CD4-positive, CD25-positive, alpha-beta regulatory T cell (primary cell): ENCODE results near the gene ACYP2. TPM values are rescaled to one million over a fixed set of nuclear protein-coding genes. Genes with fewer than 3 reads are reported as not detected.
A peak's percentile ranks its signal among the peaks of the same experiment; 100 is the strongest.

Experiments used
- ATAC-seq, 2 donors: fragments of 150-1000 bp; cut with Tn5 transposase; one replicate each; pipeline ENCODE4 v1.10.0; 2021; ENCODE audit warnings: low read depth in 2 of 2, moderate number of reproducible peaks in 2 of 2, moderate library complexity in 1 of 2
- DNase-seq, 3 donors: peaks; one replicate each; pipeline versions ENCODE4 v3.0.0 to v3.0.0-alpha.2; 2012 to 2022; ENCODE audit warnings: mixed read lengths in 1 of 3
- H3K27ac ChIP-seq: one replicate; pipeline ENCODE4 v1.7.0; 2013; ENCODE audit warnings: mild to moderate bottlenecking, low read length; ENCODE audit not compliant: insufficient read depth, poor library complexity, severe bottlenecking
- H3K27me3 ChIP-seq: one replicate; pipeline ENCODE4 v1.7.0; 2013; ENCODE audit warnings: low read length; ENCODE audit not compliant: control insufficient read depth, insufficient read depth
- H3K36me3 ChIP-seq: one replicate; pipeline ENCODE4 v1.7.0; 2013; ENCODE audit warnings: mild to moderate bottlenecking, low read length, moderate library complexity; ENCODE audit not compliant: control insufficient read depth, insufficient read depth
- H3K4me1 ChIP-seq: 2 replicates; pipeline ENCODE4 v1.7.0; 2013; ENCODE audit warnings: mild to moderate bottlenecking, low read length; ENCODE audit not compliant: insufficient read depth, control insufficient read depth, poor library complexity, severe bottlenecking
- H3K4me3 ChIP-seq: one replicate; pipeline ENCODE4 v1.7.0; 2013; ENCODE audit warnings: low read depth, mild to moderate bottlenecking, low read length, moderate library complexity
- H3K9me3 ChIP-seq, 2 experiments: 1 replicate in 1 of 2; 2 replicates in 1 of 2; pipeline ENCODE4 v1.7.0; 2013; ENCODE audit warnings: low read length in 2 of 2, mild to moderate bottlenecking in 1 of 2, moderate library complexity in 1 of 2; ENCODE audit not compliant: control insufficient read depth in 2 of 2
- H3K27ac Mint-ChIP-seq, 3 donors: one replicate each; pipeline ENCODE4 v1.8.0; 2020 to 2022; ENCODE audit warnings: mild to moderate bottlenecking in 3 of 3, mixed read lengths in 3 of 3, moderate library complexity in 2 of 3
- H3K27me3 Mint-ChIP-seq: one replicate; pipeline ENCODE4 v1.8.0; 2022; ENCODE audit warnings: mild to moderate bottlenecking, mixed read lengths
- H3K36me3 Mint-ChIP-seq: one replicate; pipeline ENCODE4 v1.8.0; 2020; ENCODE audit warnings: mixed read lengths
- H3K4me1 Mint-ChIP-seq, 4 donors: one replicate each; pipeline ENCODE4 v1.8.0; 2020 to 2022; ENCODE audit warnings: mixed read lengths in 4 of 4, mild to moderate bottlenecking in 1 of 4
- H3K4me3 Mint-ChIP-seq, 4 donors: one replicate each; pipeline ENCODE4 v1.8.0; 2020 to 2022; ENCODE audit warnings: mild to moderate bottlenecking in 4 of 4, mixed read lengths in 4 of 4, moderate library complexity in 3 of 4
- H3K9me3 Mint-ChIP-seq, 7 donors: one replicate each; pipeline ENCODE4 v1.8.0; 2020 to 2022; ENCODE audit warnings: mixed read lengths in 7 of 7, mild to moderate bottlenecking in 3 of 7, moderate library complexity in 2 of 7
- polyA plus RNA-seq, 4 donors: library from polyadenylated mRNA; unstranded; fragments of 300-500 nt; fragmentation: Illumina TruSeq; gene quantifications; one replicate each; pipeline ENCODE4 v1.2.3, GENCODE V29; 2021
- total RNA-seq: library from RNA; stranded (reverse); gene quantifications from one replicate; pipeline ENCODE4 v1.2.3, GENCODE V29; 2022

The ACYP2 gene
- total and polyA plus RNA-seq, 5 donors from 2014 or later = 10.6 to 17.3 (median 13.3) TPM

- ATAC-seq = no peak
- H3K27me3 ChIP-seq = no peaks in the 10 kb centered on the region
- Mint-ChIP-seq H3K4me1 (peaks cover 2 to 21% (median 15%) of the 10 kb centered on the region in 4 donors), H3K4me3 (no peak overlapping the region), H3K27me3 (no peaks in the 10 kb centered on the region), H3K36me3 (peaks cover 11% of the 10 kb centered on the region), H3K27ac (no peak overlapping the region), H3K9me3 (no peaks in the 10 kb centered on the region)
- H3K9me3 ChIP-seq = no peaks in the 10 kb centered on the region
- H3K27ac ChIP-seq = no peak overlapping the region
- H3K4me3 ChIP-seq = no peak overlapping the region
- no peaks in the 10 kb centered on the region for H3K36me3 ChIP-seq
- peaks cover 5% of the 10 kb centered on the region for H3K4me1 ChIP-seq
- no peak for DNase-seq
Measured at GRCh38 chr2:54077088-54077900, 38.1 kb upstream of the ACYP2 start.

- H3K27ac ChIP-seq = no peak overlapping the region
- no peak overlapping the region for H3K4me3 Mint-ChIP-seq
- H3K36me3 Mint-ChIP-seq = peaks cover 11% of the 10 kb centered on the region
- no peak for ATAC-seq
- no peak for DNase-seq
- H3K4me3 ChIP-seq = no peak overlapping the region
- H3K27me3 Mint-ChIP-seq = no peaks in the 10 kb centered on the region
- H3K36me3 ChIP-seq = no peaks in the 10 kb centered on the region
- H3K4me1 Mint-ChIP-seq = peaks cover 2 to 11% (median 8%) of the 10 kb centered on the region in 4 donors
- peak overlapping the region in 1 of 3 donors; percentile 48 for H3K27ac Mint-ChIP-seq
- H3K9me3 Mint-ChIP-seq = no peaks in the 10 kb centered on the region
- H3K27me3 ChIP-seq = no peaks in the 10 kb centered on the region
- no peaks in the 10 kb centered on the region for H3K4me1 ChIP-seq
- H3K9me3 ChIP-seq = no peaks in the 10 kb centered on the region
Measured at GRCh38 chr2:54079331-54079730, 36.1 kb upstream of the ACYP2 start.

GRCh38 chr2:54081574-54081973 lies 33.8 kb upstream of the ACYP2 start:
- H3K4me3 ChIP-seq = no peak overlapping the region

GRCh38 chr2:54083021-54083420 lies 32.4 kb upstream of the ACYP2 start:
- Mint-ChIP-seq H3K36me3 (peaks cover 7% of the 10 kb centered on the region), H3K27me3 (no peaks in the 10 kb centered on the region), H3K4me3 (no peak overlapping the region), H3K27ac (no peak overlapping the region), H3K9me3 (peaks cover 0 to 1% (median 0%) of the 10 kb centered on the region in 7 donors), H3K4me1 (peaks cover 4 to 13% (median 10%) of the 10 kb centered on the region in 4 donors)
- no peaks in the 10 kb centered on the region for H3K27me3 ChIP-seq
- DNase-seq = no peak
- ATAC-seq = no peak
- no peaks in the 10 kb centered on the region for H3K4me1 ChIP-seq
- no peaks in the 10 kb centered on the region for H3K36me3 ChIP-seq
- H3K4me3 ChIP-seq = no peak overlapping the region
- H3K27ac ChIP-seq = no peak overlapping the region
- H3K9me3 ChIP-seq = no peaks in the 10 kb centered on the region

More at GRCh38 chr2:54081574-54081973, 33.8 kb upstream of the ACYP2 start:
- peaks cover 4 to 13% (median 12%) of the 10 kb centered on the region in 4 donors for H3K4me1 Mint-ChIP-seq
- H3K9me3 Mint-ChIP-seq = no peaks in the 10 kb centered on the region
- no peak overlapping the region for H3K27ac ChIP-seq
- no peaks in the 10 kb centered on the region for H3K27me3 Mint-ChIP-seq
- H3K27ac Mint-ChIP-seq = peak overlapping the region in 2 of 3 donors; percentile 10 to 15
- H3K36me3 ChIP-seq = no peaks in the 10 kb centered on the region
- peaks cover 7% of the 10 kb centered on the region for H3K36me3 Mint-ChIP-seq
- H3K4me3 Mint-ChIP-seq = no peak overlapping the region
- H3K4me1 ChIP-seq = no peaks in the 10 kb centered on the region
- no peaks in the 10 kb centered on the region for H3K27me3 ChIP-seq
- DNase-seq (peak in 2 of 3 donors; percentile 4 to 81), ATAC-seq (peak; percentile 31 to 39)
- H3K9me3 ChIP-seq = no peaks in the 10 kb centered on the region

DNA sequence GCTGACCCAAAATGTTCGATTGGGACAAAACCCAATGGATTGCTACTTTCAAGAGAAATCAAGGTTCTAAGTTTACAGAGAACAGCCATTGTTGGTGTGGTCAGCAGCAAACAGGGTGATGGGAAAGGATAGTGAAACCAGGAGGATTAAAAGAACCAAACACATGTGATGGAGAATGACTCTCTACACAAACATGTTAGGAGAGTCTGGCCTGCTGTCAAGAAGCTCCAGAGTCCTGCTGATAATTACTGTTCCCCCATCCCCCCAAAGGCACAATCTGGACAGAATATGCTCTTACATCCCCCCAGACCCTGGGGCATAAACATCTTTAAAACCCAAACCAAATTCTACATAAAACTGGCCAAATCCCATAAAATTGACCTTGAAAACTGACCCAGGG lies 32.0 kb upstream of the ACYP2 start:
- no peak for ATAC-seq
- peak overlapping the region in 1 of 3 donors; percentile 42 for H3K27ac Mint-ChIP-seq
- no peak overlapping the region for H3K4me3 ChIP-seq

DNA sequence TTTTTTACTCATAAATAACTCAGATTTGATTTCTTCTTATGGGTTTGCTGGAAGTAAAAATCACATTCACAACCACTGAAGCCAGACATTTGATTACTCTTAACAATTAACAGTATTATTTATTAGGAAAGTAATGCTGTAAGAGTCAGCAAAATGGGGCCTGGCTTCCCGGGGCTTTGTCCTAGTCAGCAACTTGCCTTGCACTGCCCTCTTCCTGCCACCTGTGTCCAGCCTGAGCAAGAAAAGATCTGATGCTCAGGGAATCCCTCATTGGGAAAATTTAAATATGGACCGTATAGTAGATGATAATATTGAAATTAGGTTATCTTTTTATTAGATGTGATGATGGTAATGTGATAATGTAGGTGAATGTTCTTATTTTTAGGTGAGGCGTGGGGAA lies 30.8 kb upstream of the ACYP2 start:
- no peak overlapping the region for H3K4me3 ChIP-seq
- Mint-ChIP-seq H3K27ac (no peak overlapping the region), H3K9me3 (peaks cover 0 to 1% (median 0%) of the 10 kb centered on the region in 7 donors), H3K36me3 (peaks cover 7% of the 10 kb centered on the region), H3K4me1 (peaks cover 4 to 13% (median 10%) of the 10 kb centered on the region in 4 donors), H3K4me3 (no peak overlapping the region), H3K27me3 (no peaks in the 10 kb centered on the region)
- ATAC-seq (no peak), DNase-seq (no peak)
- no peaks in the 10 kb centered on the region for H3K4me1 ChIP-seq
- no peaks in the 10 kb centered on the region for H3K36me3 ChIP-seq
- no peaks in the 10 kb centered on the region for H3K27me3 ChIP-seq
- H3K9me3 ChIP-seq = no peaks in the 10 kb centered on the region
- H3K27ac ChIP-seq = no peak overlapping the region

More for the DNA sequence above, 32.0 kb upstream of the ACYP2 start:
- no peaks in the 10 kb centered on the region for H3K27me3 Mint-ChIP-seq
- H3K4me1 ChIP-seq = no peaks in the 10 kb centered on the region
- no peaks in the 10 kb centered on the region for H3K36me3 ChIP-seq
- DNase-seq = no peak
- peaks cover 4 to 13% (median 10%) of the 10 kb centered on the region in 4 donors for H3K4me1 Mint-ChIP-seq
- H3K9me3 ChIP-seq = no peaks in the 10 kb centered on the region
- H3K27me3 ChIP-seq = no peaks in the 10 kb centered on the region
- H3K27ac ChIP-seq = no peak overlapping the region
- peaks cover 0 to 1% (median 0%) of the 10 kb centered on the region in 7 donors for H3K9me3 Mint-ChIP-seq
- H3K36me3 Mint-ChIP-seq = peaks cover 7% of the 10 kb centered on the region
- H3K4me3 Mint-ChIP-seq = no peak overlapping the region

DNA sequence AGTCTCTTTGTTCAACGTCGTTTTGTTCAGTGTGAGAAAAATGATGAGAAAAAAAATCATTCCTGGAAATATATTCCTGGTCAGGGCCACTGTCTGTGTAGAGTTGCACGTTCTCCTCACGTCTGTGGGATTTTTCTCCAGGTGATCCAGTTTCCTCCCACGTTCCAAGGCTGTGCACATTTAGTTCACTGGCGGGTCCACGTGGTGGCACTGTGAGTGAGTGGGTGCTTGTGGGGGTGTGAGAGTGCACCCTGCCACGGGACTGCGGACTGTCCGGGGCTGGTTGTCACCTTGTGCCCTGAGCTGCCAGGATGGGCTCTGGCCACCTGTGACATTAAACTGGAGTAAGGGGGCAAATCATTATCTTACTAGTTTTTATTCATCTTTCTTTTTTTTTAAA lies 30.3 kb upstream of the ACYP2 start:
- peaks cover 4 to 13% (median 8%) of the 10 kb centered on the region in 4 donors for H3K4me1 Mint-ChIP-seq
- no peak for DNase-seq
- no peak overlapping the region for H3K4me3 Mint-ChIP-seq
- Histone ChIP-seq H3K9me3 (no peaks in the 10 kb centered on the region), H3K36me3 (no peaks in the 10 kb centered on the region), H3K4me1 (no peaks in the 10 kb centered on the region), H3K27me3 (no peaks in the 10 kb centered on the region), H3K4me3 (no peak overlapping the region), H3K27ac (no peak overlapping the region)
- peaks cover 7% of the 10 kb centered on the region for H3K36me3 Mint-ChIP-seq
- no peak for ATAC-seq
- H3K27ac Mint-ChIP-seq = no peak overlapping the region
- peaks cover 0 to 1% (median 0%) of the 10 kb centered on the region in 7 donors for H3K9me3 Mint-ChIP-seq
- H3K27me3 Mint-ChIP-seq = no peaks in the 10 kb centered on the region

- peaks cover 4% of the 10 kb centered on the region for H3K36me3 Mint-ChIP-seq
- no peak overlapping the region for H3K27ac Mint-ChIP-seq
- no peaks in the 10 kb centered on the region for H3K27me3 Mint-ChIP-seq
- DNase-seq (no peak), ATAC-seq (no peak)
- no peak overlapping the region for H3K4me3 ChIP-seq
- H3K9me3 ChIP-seq = no peaks in the 10 kb centered on the region
- H3K9me3 Mint-ChIP-seq = peaks cover 0 to 1% (median 0%) of the 10 kb centered on the region in 7 donors
- H3K4me1 ChIP-seq = no peaks in the 10 kb centered on the region
- peaks cover 6 to 13% (median 8%) of the 10 kb centered on the region in 4 donors for H3K4me1 Mint-ChIP-seq
- no peaks in the 10 kb centered on the region for H3K27me3 ChIP-seq
- H3K27ac ChIP-seq = no peak overlapping the region
- no peaks in the 10 kb centered on the region for H3K36me3 ChIP-seq
- H3K4me3 Mint-ChIP-seq = no peak overlapping the region
Measured at GRCh38 chr2:54086157-54086556, 29.3 kb upstream of the ACYP2 start.
